NCI-H128 (cell line): ENCODE data around the gene MED7.

Experiments used
- DNase-seq: peaks from one replicate; lab custom pipeline; 2025; ENCODE audit not compliant: unreplicated experiment; lab: John Stamatoyannopoulos, UW

The MED7 gene

GRCh38 chr5:157107508-157107907 is 35.2 kb downstream of the MED7 start:
- DNase-seq, result no peak

DNA sequence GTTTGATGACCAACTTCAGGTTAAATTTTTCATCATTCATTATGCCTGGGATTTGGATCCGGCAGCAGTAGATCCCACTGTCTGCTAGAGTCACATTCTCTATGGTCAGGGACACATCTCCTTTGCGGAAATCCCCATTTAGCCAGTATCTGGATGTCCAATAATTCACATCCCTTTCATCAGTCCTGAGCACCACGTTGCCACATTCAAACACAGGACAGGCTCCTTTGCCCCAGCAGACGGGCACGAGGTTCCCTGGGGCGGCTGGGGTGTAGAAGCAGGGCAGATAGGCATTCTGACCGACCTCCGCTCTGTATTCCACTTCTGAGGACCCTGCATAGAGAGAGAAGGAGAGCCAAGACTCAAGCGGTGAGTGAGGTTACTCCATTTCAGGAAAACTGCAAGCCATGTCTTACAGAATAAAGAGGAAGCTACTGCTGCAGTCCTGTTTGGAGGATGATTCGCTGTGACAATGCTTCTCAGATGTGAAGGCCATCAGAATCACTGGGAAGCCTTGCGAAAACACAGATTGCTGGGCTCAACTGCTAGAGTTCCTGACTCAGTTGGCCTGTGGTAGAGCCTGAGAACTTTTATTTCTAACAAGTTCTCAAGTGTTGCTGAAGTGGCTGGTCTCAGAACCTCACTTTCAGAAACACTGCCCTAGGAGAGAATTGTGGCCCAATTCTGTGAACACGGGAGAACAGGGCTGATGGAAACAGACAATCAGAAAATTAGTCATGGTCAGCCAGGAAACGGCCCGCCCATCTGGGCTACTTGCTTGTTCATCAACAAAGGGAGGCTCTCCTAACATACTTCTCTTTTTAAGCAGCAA is 35.8 kb downstream of the MED7 start:
- no peak for DNase-seq

DNA sequence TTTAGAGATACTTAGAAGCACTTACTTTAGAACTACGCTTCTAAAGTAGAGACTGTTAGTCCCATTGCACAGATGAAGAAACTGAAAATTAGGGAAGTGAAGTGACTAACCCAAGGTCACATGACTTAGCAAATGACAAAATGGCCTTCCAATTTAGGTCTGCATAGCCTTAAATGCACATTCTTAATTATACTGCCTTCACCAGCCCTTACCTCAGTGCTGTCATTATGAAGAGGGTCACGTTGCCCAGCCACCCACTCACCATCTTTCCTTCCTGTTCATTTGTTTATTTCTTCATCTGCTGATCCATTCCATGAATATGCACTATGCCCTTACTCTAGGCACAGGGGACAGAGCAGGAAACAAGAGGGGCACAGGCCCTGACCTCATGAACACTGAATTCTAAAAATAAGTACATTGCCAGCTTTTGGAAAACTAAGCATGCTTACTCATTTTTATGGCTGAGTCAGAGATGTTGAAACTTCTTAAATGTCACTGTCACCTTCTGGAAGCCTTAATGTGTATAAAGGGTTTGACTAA is 42.5 kb downstream of the MED7 start:
- no peak for DNase-seq

DNA sequence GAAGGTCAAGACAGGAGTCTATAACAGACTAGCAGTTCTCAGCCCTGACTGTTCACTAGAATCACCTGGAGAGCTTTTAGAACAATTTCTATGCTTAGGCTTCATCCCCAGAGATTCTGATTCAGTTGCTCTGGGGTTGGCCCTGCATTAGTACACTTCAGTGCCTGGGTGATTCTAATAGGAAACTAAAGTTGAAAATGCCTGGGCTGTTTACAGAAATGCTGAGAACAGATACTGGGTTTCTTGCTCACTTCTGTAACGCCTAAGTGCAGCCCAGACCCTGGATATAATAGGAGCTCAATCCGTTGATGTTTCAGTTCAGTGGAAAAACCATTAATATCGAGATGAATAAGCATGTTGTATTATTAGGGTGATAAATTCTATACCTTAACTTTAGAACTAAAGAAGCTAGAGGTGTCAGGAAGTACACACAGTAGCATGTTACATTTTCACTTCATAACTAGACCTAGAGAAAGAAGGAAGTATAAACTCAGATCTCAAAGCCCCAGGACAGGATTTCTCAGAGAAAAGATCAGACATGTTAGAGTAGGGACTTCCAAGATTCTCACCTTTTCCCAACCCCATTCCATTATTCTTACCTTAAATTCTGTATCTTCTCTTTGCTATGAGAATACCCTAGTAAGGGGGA is 54.2 kb downstream of the MED7 start:
- DNase-seq, result no peak
